Uterus (tissue), 2 donors: ENCODE data around the gene UCP2.

ENCODE experiments used
- CTCF ChIP-seq, 4 experiments: fragments of 200-600 bp in 2 of 4; fragments of 450-650 bp in 2 of 4; sonication (generic) in 2 of 4; IDR thresholded peaks; one replicate each; pipeline ENCODE4 v1.5.1; 2016 to 2019; ENCODE audit warnings: antibody characterized with exemption in 4 of 4, mild to moderate bottlenecking in 2 of 4, moderate library complexity in 1 of 4
- POLR2A ChIP-seq, 2 donors: fragments of 450-650 bp; IDR thresholded peaks; one replicate each; pipeline ENCODE4 v1.6.1; 2016; ENCODE audit warnings: antibody characterized with exemption in 2 of 2, mild to moderate bottlenecking in 1 of 2, moderate library complexity in 1 of 2

GRCh38 chr11:73965764-73966121 lies 16.9 kb downstream of the UCP2 start:
- TF ChIP-seq CTCF (IDR thresholded peaks at IDR 0.05) (no peak), POLR2A (IDR thresholded peaks at IDR 0.05) (no peak)
